ENCODE data around the gene SERPINA3. TPM values are rescaled to one million over a fixed set of nuclear protein-coding genes. Genes with fewer than 3 reads are reported as not detected.

SERPINA3 gene
- total and polyA plus RNA-seq, 2 donors (not counting 1 experiment from before 2014, with no cell fraction given): not detected

DNA sequence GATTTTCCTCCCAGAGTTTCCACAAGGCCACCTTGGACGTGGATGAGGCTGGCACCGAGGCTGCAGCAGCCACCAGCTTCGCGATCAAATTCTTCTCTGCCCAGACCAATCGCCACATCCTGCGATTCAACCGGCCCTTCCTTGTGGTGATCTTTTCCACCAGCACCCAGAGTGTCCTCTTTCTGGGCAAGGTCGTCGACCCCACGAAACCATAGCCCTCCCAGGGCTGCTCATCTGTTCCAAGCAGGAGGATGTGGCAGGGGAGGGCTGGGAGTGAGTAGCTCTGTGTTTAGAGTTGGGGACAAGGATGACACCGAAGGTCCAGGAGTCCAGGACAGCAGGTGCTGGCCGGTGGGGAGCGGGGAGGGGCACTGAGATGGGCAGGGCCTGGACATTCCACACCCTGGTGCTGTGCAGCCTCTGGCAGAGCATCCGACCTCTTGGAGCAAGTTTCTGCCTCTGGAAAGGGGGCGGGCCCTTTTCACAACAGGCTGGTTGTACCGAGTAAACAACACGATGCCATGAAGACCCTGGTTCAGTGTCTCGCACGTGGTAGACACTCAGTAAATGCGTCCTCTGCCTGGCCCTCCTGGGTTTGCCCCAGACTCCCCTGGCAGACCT is 42.7 kb upstream of the SERPINA3 start:
- H3K9me3 Mint-ChIP-seq (ENCODE audit: insufficient read depth): no peaks in the 10 kb centered on the region
- Histone ChIP-seq H3K36me3 (replicated peaks in 1 of 2; ENCODE audit: control extremely low read depth in 1 of 2, control insufficient read depth in 1 of 2, extremely low read depth in 1 of 2, insufficient read depth in 2 of 2, low read length in 1 of 2) (no peaks in the 10 kb centered on the region), H3K4me1 (ENCODE audit: control insufficient read depth in 2 of 2, insufficient read depth in 2 of 2, low read length in 2 of 2) (no peaks in the 10 kb centered on the region), H3K27ac (ENCODE audit: low read length in 2 of 2) (no peak overlapping the region), H3K79me2 (ENCODE audit: control insufficient read depth, insufficient read depth, low read length) (no peaks in the 10 kb centered on the region), H2AFZ (ENCODE audit: insufficient read depth, low read depth, low read length, poor library complexity, severe bottlenecking) (no peak overlapping the region), H4K20me1 (ENCODE audit: control insufficient read depth, insufficient read depth, low read length, poor library complexity, severe bottlenecking) (no peaks in the 10 kb centered on the region), H3K27me3 (replicated peaks in 1 of 4; ENCODE audit: control extremely low read depth in 1 of 4, control insufficient read depth in 3 of 4, insufficient read depth in 4 of 4, low read length in 3 of 4) (no peaks in the 10 kb centered on the region), H3K9me3 (ENCODE audit: control extremely low read depth in 1 of 3, control insufficient read depth in 2 of 3, insufficient read depth in 1 of 3, low read length in 2 of 3) (peaks cover 0 to 15% (median 0%) of the 10 kb centered on the region in 3 donors), H3K4me3 (ENCODE audit: control extremely low read depth in 1 of 5, extremely low read depth in 1 of 5, insufficient read depth in 1 of 5, low read depth in 2 of 5, low read length in 4 of 5) (no peak overlapping the region), H3K4me2 (replicated peaks; ENCODE audit: low read depth, low read length, poor library complexity, severe bottlenecking) (no peak overlapping the region), H3K9ac (ENCODE audit: low read length) (no peak overlapping the region)
- ChIA-PET CTCF (no interaction called here), POLR2A (no interaction called here)
- peaks cover 7% of the 10 kb centered on the region for H3K27me3 Mint-ChIP-seq
- H3K27ac Mint-ChIP-seq: no peak overlapping the region
- intact Hi-C loops (cut with micrococcal nuclease): no loop called here
- no peak for TF ChIP-seq EZH2 (IDR thresholded peaks at IDR 0.05; ENCODE audit: borderline replicate concordance, insufficient read depth, low read depth, low read length, poor library complexity, severe bottlenecking)
- no peak for TF ChIP-seq CTCF (IDR thresholded peaks at IDR 0.05)
- H3K4me3 Mint-ChIP-seq: no peak overlapping the region
- ATAC-seq (ENCODE audit: low read depth): no peak
- H3K4me1 Mint-ChIP-seq: no peaks in the 10 kb centered on the region
- 90% methylated on average over 20 of the region's 20 CpGs for WGBS (ENCODE audit: insufficient coverage)
- no peak for DNase-seq

DNA sequence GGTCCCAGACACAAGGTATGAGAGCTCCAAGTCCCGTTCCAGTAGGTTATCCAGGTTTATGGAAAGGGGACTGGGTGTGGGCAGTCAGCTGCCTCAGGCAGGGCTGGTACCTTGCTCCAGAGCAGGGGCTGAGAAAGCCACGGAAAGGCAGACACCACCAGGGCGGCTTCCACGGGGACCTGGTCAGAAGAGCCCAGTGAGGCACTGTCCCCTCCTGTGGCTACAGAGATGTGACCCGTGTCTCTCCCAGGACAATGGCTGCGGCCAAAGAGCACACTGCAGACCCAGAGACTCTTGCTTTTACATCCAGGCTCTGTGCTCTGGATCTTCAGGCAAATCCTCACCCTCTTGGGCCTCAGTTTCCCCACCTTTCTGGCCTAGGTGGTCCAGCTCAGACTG is 42.2 kb upstream of the SERPINA3 start:
- no peak overlapping the region for H3K4me3 Mint-ChIP-seq
- Histone ChIP-seq H3K36me3 (replicated peaks in 1 of 2; ENCODE audit: control extremely low read depth in 1 of 2, control insufficient read depth in 1 of 2, extremely low read depth in 1 of 2, insufficient read depth in 2 of 2, low read length in 1 of 2) (no peaks in the 10 kb centered on the region), H2AFZ (ENCODE audit: insufficient read depth, low read depth, low read length, poor library complexity, severe bottlenecking) (no peak overlapping the region), H3K9me3 (ENCODE audit: control extremely low read depth in 1 of 3, control insufficient read depth in 2 of 3, insufficient read depth in 1 of 3, low read length in 2 of 3) (peaks cover 0 to 15% (median 0%) of the 10 kb centered on the region in 3 donors), H3K4me3 (ENCODE audit: control extremely low read depth in 1 of 5, extremely low read depth in 1 of 5, insufficient read depth in 1 of 5, low read depth in 2 of 5, low read length in 4 of 5) (no peak overlapping the region), H3K27me3 (replicated peaks in 1 of 4; ENCODE audit: control extremely low read depth in 1 of 4, control insufficient read depth in 3 of 4, insufficient read depth in 4 of 4, low read length in 3 of 4) (no peaks in the 10 kb centered on the region), H3K4me1 (ENCODE audit: control insufficient read depth in 2 of 2, insufficient read depth in 2 of 2, low read length in 2 of 2) (no peaks in the 10 kb centered on the region), H3K9ac (ENCODE audit: low read length) (no peak overlapping the region), H3K27ac (ENCODE audit: low read length in 2 of 2) (no peak overlapping the region), H3K4me2 (replicated peaks; ENCODE audit: low read depth, low read length, poor library complexity, severe bottlenecking) (no peak overlapping the region), H4K20me1 (ENCODE audit: control insufficient read depth, insufficient read depth, low read length, poor library complexity, severe bottlenecking) (no peaks in the 10 kb centered on the region), H3K79me2 (ENCODE audit: control insufficient read depth, insufficient read depth, low read length) (no peaks in the 10 kb centered on the region)
- no peaks in the 10 kb centered on the region for H3K4me1 Mint-ChIP-seq
- no peak overlapping the region for H3K27ac Mint-ChIP-seq
- ATAC-seq (ENCODE audit: low read depth): no peak
- H3K9me3 Mint-ChIP-seq (ENCODE audit: insufficient read depth): no peaks in the 10 kb centered on the region
- DNase-seq: no peak
- POLR2A ChIA-PET: no interaction called here
- CTCF ChIA-PET: no interaction called here
- WGBS (ENCODE audit: insufficient coverage): 85% methylated on average over 6 of the region's 6 CpGs
- peaks cover 4% of the 10 kb centered on the region for H3K27me3 Mint-ChIP-seq
- intact Hi-C loops (cut with micrococcal nuclease): no loop called here
- TF ChIP-seq EZH2 (IDR thresholded peaks at IDR 0.05; ENCODE audit: borderline replicate concordance, insufficient read depth, low read depth, low read length, poor library complexity, severe bottlenecking): no peak
- TF ChIP-seq CTCF (IDR thresholded peaks at IDR 0.05): no peak
